ENCODE measurements around the gene WRAP73.
A peak's percentile ranks its signal among the peaks of the same experiment; 100 is the strongest.
"Not testable (repeated sequence)": the region's sequence is repeated elsewhere in the genome, so short reads cannot be mapped to it uniquely, and the experiment has no call there.

Gene WRAP73

DNA sequence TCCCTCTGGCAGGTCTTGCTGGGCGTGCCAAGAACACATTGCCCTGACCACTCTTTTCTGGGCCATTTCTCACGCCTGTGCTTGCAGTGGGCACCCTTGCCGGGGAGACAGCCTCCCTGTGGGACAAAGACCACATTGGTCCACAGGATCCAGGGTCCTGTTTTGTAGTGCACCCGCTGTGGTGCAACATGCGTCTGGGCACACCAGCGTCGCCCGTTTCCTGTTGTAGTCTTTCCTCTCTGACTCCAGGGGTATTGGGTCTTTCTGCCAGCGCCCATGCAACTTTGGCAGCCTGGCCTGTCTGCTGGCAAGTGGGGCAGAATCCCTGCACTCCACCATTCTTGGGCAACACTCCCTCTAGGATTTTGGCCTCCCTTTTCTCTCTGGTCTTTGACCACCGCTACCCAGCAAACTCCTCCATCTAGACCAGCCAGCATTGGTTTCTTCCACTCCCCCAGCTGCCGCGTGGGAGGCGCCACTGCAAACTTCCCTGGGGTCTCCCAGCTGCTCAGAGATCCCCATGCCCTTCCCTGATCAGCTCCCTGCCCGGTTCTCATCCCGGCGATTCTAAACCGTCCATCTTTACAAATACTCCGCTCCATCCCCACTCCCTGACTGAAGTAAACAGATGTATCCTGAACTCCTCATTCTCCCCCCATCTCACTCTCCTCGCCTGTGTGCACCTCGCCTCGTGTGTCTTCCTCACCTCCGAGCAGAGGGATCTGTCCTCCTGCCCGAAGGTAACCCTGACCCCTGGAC lies 26.3 kb downstream of the WRAP73 start:
- peak overlapping the region; percentile 85 for H3K4me3 ChIP-seq
- no peak for TF ChIP-seq CTCF (IDR thresholded peaks at IDR 0.05)
- H3K27ac ChIP-seq: peak overlapping the region; percentile 56 to 61
- DNase-seq (ENCODE audit: low spot score): no peak

DNA sequence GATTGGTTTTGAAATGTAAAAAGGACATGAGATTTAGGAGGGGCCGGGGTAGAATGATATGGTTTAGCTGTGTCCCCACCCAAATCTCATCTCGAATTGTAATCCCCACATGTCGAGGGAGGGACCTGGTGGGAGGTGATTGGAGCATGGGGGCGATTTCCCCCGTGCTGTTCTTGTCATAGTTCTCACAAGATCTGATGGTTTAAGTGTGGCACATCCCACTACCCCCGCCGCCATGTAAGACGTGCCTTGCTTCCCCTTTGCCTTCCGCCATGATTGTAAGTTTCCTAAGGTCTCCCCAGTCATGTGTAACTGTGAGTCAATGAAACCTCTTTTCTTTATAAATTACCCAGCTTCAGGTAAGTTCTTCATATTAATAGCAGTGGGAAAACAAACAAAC lies 27.8 kb downstream of the WRAP73 start:
- not testable (repeated sequence) for DNase-seq (ENCODE audit: low spot score); H3K4me3 ChIP-seq; H3K27ac ChIP-seq

- not testable (repeated sequence) for H3K4me3 ChIP-seq; DNase-seq (ENCODE audit: low spot score)
- peak; percentile 40 for TF ChIP-seq CTCF (IDR thresholded peaks at IDR 0.05)
These were observed 28.7 kb downstream of the WRAP73 start for GRCh38 chr1:3621151-3621671.

GRCh38 chr1:3620708-3621107 lies 29.2 kb downstream of the WRAP73 start:
- H3K4me3 ChIP-seq: no peak overlapping the region
- TF ChIP-seq CTCF (IDR thresholded peaks at IDR 0.05): no peak
- DNase-seq (ENCODE audit: low spot score): no peak
- H3K27ac ChIP-seq: no peak overlapping the region

More at GRCh38 chr1:3621151-3621671, 28.7 kb downstream of the WRAP73 start:
- H3K27ac ChIP-seq: not testable (repeated sequence)

GRCh38 chr1:3618881-3619671 lies 30.8 kb downstream of the WRAP73 start:
- Histone ChIP-seq H3K4me3 (no peak overlapping the region), H3K27ac (no peak overlapping the region)
- peak; percentile 82 for TF ChIP-seq CTCF (IDR thresholded peaks at IDR 0.05)
- no peak for DNase-seq (ENCODE audit: low spot score)

- Histone ChIP-seq H3K27ac (no peak overlapping the region), H3K4me3 (no peak overlapping the region)
- no peak for DNase-seq (ENCODE audit: low spot score)
- no peak for TF ChIP-seq CTCF (IDR thresholded peaks at IDR 0.05)
These were observed 31.4 kb downstream of the WRAP73 start for GRCh38 chr1:3618531-3618880.

- TF ChIP-seq CTCF (IDR thresholded peaks at IDR 0.05): no peak
- H3K27ac ChIP-seq: no peak overlapping the region
- no peak overlapping the region for H3K4me3 ChIP-seq
- no peak for DNase-seq (ENCODE audit: low spot score)
These were observed 32.0 kb downstream of the WRAP73 start for GRCh38 chr1:3617806-3618345.
